ENCODE measurements around the gene SV2B.

DNA sequence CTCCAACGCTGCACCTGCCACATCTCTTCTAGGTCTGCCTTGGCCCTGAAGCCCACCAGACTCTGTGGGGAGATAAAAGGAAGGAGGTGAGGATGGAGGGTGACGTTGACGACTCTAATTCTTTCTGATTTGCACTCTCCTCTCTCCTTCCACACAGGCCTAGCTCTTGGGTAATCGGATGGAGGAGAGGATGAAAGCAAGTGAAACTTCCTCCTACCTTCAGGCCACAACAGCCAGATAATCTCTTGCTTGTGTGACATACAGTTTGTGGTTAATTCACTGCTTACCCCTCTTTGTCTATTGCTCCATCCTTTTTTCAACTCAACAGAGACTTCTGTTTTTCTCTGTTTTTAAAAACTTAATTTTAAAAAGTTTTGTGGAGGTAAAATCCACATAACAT, 208.1 kb downstream of the SV2B start:
- TF ChIP-seq KHSRP (IDR thresholded peaks at IDR 0.05) (no peak), MAX (CRISPR knock-in tag; IDR thresholded peaks at IDR 0.05) (no peak), POLR2A (conservative IDR thresholded peaks at IDR 0.05) (no peak), CBFB (CRISPR knock-in tag; IDR thresholded peaks at IDR 0.05) (no peak), HDGF (IDR thresholded peaks at IDR 0.05) (no peak), POLR2AphosphoS5 (IDR thresholded peaks at IDR 0.05; ENCODE audit: control insufficient read depth, insufficient read depth, low read depth, low read length) (no peak), ZNF561 (CRISPR knock-in tag; conservative IDR thresholded peaks at IDR 0.05) (no peak)
- TF ChIP-seq, protein P1, sequence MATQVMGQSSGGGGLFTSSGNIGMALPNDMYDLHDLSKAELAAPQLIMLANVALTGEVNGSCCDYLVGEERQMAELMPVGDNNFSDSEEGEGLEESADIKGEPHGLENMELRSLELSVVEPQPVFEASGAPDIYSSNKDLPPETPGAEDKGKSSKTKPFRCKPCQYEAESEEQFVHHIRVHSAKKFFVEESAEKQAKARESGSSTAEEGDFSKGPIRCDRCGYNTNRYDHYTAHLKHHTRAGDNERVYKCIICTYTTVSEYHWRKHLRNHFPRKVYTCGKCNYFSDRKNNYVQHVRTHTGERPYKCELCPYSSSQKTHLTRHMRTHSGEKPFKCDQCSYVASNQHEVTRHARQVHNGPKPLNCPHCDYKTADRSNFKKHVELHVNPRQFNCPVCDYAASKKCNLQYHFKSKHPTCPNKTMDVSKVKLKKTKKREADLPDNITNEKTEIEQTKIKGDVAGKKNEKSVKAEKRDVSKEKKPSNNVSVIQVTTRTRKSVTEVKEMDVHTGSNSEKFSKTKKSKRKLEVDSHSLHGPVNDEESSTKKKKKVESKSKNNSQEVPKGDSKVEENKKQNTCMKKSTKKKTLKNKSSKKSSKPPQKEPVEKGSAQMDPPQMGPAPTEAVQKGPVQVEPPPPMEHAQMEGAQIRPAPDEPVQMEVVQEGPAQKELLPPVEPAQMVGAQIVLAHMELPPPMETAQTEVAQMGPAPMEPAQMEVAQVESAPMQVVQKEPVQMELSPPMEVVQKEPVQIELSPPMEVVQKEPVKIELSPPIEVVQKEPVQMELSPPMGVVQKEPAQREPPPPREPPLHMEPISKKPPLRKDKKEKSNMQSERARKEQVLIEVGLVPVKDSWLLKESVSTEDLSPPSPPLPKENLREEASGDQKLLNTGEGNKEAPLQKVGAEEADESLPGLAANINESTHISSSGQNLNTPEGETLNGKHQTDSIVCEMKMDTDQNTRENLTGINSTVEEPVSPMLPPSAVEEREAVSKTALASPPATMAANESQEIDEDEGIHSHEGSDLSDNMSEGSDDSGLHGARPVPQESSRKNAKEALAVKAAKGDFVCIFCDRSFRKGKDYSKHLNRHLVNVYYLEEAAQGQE (IDR thresholded peaks at IDR 0.05; ENCODE audit: borderline replicate concordance) = no peak
- TF ChIP-seq, protein P1 (CRISPR knock-in tag; IDR thresholded peaks at IDR 0.05; ENCODE audit: low read depth) = no peak
- TF ChIP-seq, protein P2, sequence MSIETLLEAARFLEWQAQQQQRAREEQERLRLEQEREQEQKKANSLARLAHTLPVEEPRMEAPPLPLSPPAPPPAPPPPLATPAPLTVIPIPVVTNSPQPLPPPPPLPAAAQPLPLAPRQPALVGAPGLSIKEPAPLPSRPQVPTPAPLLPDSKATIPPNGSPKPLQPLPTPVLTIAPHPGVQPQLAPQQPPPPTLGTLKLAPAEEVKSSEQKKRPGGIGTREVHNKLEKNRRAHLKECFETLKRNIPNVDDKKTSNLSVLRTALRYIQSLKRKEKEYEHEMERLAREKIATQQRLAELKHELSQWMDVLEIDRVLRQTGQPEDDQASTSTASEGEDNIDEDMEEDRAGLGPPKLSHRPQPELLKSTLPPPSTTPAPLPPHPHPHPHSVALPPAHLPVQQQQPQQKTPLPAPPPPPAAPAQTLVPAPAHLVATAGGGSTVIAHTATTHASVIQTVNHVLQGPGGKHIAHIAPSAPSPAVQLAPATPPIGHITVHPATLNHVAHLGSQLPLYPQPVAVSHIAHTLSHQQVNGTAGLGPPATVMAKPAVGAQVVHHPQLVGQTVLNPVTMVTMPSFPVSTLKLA (conservative IDR thresholded peaks at IDR 0.05) = no peak

All from K562 (cell line).